ENCODE measurements around the gene GPBAR1.
"Not testable (repeated sequence)": the region's sequence is repeated elsewhere in the genome, so short reads cannot be mapped to it uniquely, and the experiment has no call there.

Gene GPBAR1

GRCh38 chr2:218267259-218267658 is 6.4 kb downstream of the GPBAR1 start:
- Mint-ChIP-seq H3K4me1 (ENCODE audit: low read depth) (peaks cover 29% of the 10 kb centered on the region), H3K36me3 (ENCODE audit: low read depth) (peaks cover 21% of the 10 kb centered on the region), H3K27me3 (ENCODE audit: low read depth) (no peaks in the 10 kb centered on the region), H3K4me3 (no peak overlapping the region), H3K9me3 (no peaks in the 10 kb centered on the region), H3K27ac (peak overlapping the region; percentile 60)
- no peak for DNase-seq (ENCODE audit: low spot score)

DNA sequence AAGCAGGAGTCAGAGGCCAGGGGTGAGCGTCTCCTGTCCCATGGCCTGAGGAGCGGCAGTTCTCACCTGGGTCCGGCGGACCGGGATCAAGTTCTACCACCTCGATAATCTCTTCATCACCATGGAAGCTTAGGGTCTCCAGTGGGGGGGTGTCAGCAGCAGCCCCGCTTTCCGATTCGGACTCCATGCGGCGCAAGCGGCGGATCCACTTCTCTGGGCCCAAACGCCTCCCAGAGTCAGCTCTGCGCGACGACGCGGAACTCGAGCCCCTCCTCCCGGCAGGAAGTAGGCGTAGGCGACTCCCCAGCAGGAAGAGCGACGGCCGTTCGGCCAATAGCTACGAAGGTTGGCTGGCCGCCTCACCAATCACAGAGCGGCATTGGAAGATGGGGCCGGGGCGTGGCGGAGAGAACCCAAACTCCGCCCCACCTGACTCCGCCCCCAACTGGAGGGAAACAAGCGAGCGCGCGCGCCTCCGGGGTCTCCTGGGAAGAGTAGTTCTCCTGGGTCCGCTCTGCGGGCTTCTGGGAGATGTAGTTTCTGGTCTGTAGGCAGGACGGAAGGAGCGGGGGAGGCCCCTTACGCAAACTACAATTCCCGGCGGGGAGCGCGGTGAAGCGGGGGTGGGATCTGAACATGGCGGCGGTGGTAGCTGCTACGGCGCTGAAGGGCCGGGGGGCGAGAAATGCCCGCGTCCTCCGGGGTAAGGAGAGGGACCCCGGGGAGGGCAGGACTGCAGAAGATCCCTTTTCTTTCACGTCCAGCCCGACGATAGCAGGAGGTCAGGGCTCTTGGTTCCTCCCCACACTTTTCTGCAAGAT is 9.3 kb downstream of the GPBAR1 start, which contains the start of the genes AAMP and PNKD:
TSS of gene AAMP (minus strand) at position 238 of the 821 bp plus-strand sequence. CDS start at position 187, 51 bp downstream.
TSS of gene PNKD (plus strand) at position 620 of the 821 bp plus-strand sequence. CDS start at position 637, 17 bp downstream.
- peak within 1 kb of the TSS; percentile 93 for H3K27ac Mint-ChIP-seq
- H3K4me1 Mint-ChIP-seq (ENCODE audit: low read depth): peaks cover 26% of the 10 kb centered on the region
- H3K27me3 Mint-ChIP-seq (ENCODE audit: low read depth): no peaks in the 10 kb centered on the region
- peaks cover 34% of the 10 kb centered on the region for H3K36me3 Mint-ChIP-seq (ENCODE audit: low read depth)
- H3K9me3 Mint-ChIP-seq: no peaks in the 10 kb centered on the region
- H3K4me3 Mint-ChIP-seq: peak within 1 kb of the TSS; percentile 93
- peak; percentile 100 for DNase-seq (ENCODE audit: low spot score)

DNA sequence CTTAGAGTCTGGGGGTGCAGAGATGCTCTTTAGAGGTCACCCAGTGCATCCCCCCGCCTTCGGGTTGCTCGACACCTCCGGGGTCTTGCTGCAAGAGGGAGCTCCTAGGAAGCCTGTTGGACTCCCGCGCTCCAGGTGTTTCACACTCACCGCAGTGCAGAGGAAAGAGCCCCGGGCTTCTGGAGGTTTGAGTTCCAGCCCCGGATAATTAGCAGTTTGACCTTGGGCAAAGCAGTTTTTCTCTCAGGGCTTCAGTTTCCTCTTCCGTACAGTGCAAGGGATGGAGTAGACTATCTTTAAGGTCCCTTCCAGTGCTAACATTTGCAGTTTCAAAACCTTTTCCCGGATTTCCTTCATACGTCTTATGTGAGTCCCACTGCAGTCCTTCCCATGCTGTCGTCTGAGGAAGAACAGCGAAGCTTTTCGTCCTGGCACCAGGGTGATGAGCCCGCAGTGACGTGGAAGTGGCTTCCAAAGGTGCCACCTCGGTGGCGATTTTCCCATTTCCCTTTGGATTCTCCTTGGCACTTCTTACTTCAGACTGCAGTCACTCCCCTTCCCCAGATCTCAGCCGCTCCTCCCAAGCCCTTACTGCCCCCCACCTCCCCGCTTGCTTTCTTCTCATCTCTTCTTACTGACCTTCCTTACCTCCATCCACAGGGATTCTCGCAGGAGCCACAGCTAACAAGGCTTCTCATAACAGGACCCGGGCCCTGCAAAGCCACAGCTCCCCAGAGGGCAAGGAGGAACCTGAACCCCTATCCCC is 10.1 kb downstream of the GPBAR1 start:
- H3K9me3 Mint-ChIP-seq: no peaks in the 10 kb centered on the region
- peak overlapping the region; percentile 74 for H3K27ac Mint-ChIP-seq
- H3K4me3 Mint-ChIP-seq: peak overlapping the region; percentile 93
- H3K36me3 Mint-ChIP-seq (ENCODE audit: low read depth): peaks cover 36% of the 10 kb centered on the region
- H3K27me3 Mint-ChIP-seq (ENCODE audit: low read depth): no peaks in the 10 kb centered on the region
- H3K4me1 Mint-ChIP-seq (ENCODE audit: low read depth): peaks cover 26% of the 10 kb centered on the region
- no peak for DNase-seq (ENCODE audit: low spot score)

GRCh38 chr2:218271487-218271797 is 10.6 kb downstream of the GPBAR1 start:
- no peak for DNase-seq (ENCODE audit: low spot score)
- Mint-ChIP-seq H3K4me3 (peak overlapping the region; percentile 93), H3K4me1 (ENCODE audit: low read depth) (peaks cover 26% of the 10 kb centered on the region), H3K27ac (peak overlapping the region; percentile 74), H3K9me3 (no peaks in the 10 kb centered on the region), H3K36me3 (ENCODE audit: low read depth) (peaks cover 36% of the 10 kb centered on the region), H3K27me3 (ENCODE audit: low read depth) (no peaks in the 10 kb centered on the region)

GRCh38 chr2:218271865-218272530 is 11.2 kb downstream of the GPBAR1 start:
- H3K9me3 Mint-ChIP-seq: no peaks in the 10 kb centered on the region
- peaks cover 37% of the 10 kb centered on the region for H3K36me3 Mint-ChIP-seq (ENCODE audit: low read depth)
- no peaks in the 10 kb centered on the region for H3K27me3 Mint-ChIP-seq (ENCODE audit: low read depth)
- peak overlapping the region; percentile 44 for H3K27ac Mint-ChIP-seq
- peaks cover 26% of the 10 kb centered on the region for H3K4me1 Mint-ChIP-seq (ENCODE audit: low read depth)
- no peak for DNase-seq (ENCODE audit: low spot score)
- H3K4me3 Mint-ChIP-seq: peak overlapping the region; percentile 93

GRCh38 chr2:218272531-218273212 is 11.9 kb downstream of the GPBAR1 start:
- Mint-ChIP-seq H3K4me3 (peak overlapping the region; percentile 93), H3K27ac (peak overlapping the region; percentile 26), H3K9me3 (no peaks in the 10 kb centered on the region), H3K4me1 (ENCODE audit: low read depth) (peaks cover 22% of the 10 kb centered on the region), H3K36me3 (ENCODE audit: low read depth) (peaks cover 38% of the 10 kb centered on the region), H3K27me3 (ENCODE audit: low read depth) (no peaks in the 10 kb centered on the region)
- DNase-seq (ENCODE audit: low spot score): peak; percentile 69

DNA sequence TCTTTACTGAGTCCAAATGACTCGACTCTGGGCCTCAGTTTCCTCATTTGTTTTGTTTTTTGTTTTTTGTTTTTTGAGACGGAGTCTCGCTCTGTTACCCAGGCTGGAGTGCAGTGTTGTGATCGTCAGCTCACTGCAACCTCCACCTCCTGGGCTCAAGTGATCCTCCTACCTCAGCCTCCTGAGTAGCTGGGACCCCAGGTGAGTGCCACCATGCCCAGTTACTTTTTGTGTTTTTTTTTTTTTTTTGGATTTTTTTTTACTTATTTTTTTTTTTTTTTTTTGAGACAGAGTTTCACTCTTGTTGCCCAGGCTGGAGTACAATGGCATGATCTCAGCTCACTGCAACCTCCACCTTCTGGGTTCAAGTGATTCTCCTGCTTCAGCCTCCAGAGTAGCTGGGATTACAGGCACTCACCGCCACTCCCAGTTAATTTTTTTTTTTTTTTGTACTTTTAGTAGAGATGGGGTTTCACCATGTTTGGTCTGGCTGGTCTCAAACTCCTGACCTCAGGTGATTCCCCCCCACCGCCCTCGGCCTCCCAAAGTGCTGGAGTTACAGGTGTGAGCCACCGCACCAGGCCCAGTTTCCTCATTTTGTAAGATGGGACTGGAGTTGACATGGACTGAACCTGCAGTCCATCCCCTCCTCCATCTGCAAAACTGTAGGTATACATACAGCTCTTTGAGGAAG is 12.5 kb downstream of the GPBAR1 start:
- DNase-seq (ENCODE audit: low spot score); H3K4me3 Mint-ChIP-seq; H3K27me3 Mint-ChIP-seq (ENCODE audit: low read depth); H3K27ac Mint-ChIP-seq; H3K9me3 Mint-ChIP-seq: not testable (repeated sequence)
- Mint-ChIP-seq H3K4me1 (ENCODE audit: low read depth) (peaks cover 22% of the 10 kb centered on the region), H3K36me3 (ENCODE audit: low read depth) (peaks cover 41% of the 10 kb centered on the region)

GRCh38 chr2:218273908-218274249 is 13.1 kb downstream of the GPBAR1 start:
- Mint-ChIP-seq H3K36me3 (ENCODE audit: low read depth) (peaks cover 42% of the 10 kb centered on the region), H3K9me3 (no peaks in the 10 kb centered on the region), H3K4me1 (ENCODE audit: low read depth) (peaks cover 22% of the 10 kb centered on the region), H3K27me3 (ENCODE audit: low read depth) (no peaks in the 10 kb centered on the region), H3K4me3 (no peak overlapping the region), H3K27ac (no peak overlapping the region)
- no peak for DNase-seq (ENCODE audit: low spot score)

GRCh38 chr2:218274586-218274985 is 13.8 kb downstream of the GPBAR1 start:
- Mint-ChIP-seq H3K4me3 (no peak overlapping the region), H3K9me3 (no peaks in the 10 kb centered on the region), H3K36me3 (ENCODE audit: low read depth) (peaks cover 40% of the 10 kb centered on the region), H3K4me1 (ENCODE audit: low read depth) (peaks cover 17% of the 10 kb centered on the region), H3K27me3 (ENCODE audit: low read depth) (no peaks in the 10 kb centered on the region), H3K27ac (no peak overlapping the region)
- DNase-seq (ENCODE audit: low spot score): no peak

DNA sequence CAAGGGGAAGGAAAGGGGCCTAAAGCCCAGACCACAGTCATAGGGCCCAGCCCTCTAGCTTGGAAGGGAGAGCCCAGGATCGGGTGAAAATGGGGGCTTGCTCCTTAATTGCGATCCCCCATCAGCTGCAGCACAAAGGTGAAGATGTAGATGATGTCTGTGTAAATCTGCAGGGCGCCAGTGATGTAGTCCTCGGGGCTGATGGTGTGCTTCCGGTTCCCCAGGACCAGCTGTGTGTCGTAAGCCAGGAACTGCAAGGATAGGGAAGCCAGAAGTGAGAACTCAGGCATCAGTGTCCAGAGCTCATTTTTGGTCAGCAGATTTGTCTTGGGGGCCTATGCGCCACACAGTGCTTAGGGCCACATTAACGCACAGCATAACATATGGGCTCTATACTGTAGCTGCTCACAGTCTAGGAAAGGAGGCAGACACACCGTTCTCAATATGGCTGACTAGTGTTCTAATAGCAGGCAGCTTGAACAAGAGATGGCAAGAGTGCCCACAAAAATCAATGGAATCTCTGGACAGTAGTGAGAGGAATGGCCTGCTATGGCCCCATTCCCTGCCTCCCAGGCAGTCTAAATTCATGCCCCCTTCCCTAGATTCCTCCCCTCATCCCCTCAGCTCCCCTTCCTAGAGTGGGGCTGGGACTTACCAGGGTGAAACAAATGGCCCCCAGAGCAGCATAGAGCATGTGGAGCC is 14.7 kb downstream of the GPBAR1 start:
- Mint-ChIP-seq H3K27ac (no peak overlapping the region), H3K36me3 (ENCODE audit: low read depth) (peaks cover 44% of the 10 kb centered on the region)

GRCh38 chr2:218276986-218277755 is 16.4 kb downstream of the GPBAR1 start:
- no peak for DNase-seq (ENCODE audit: low spot score)
- no peak overlapping the region for H3K4me3 Mint-ChIP-seq
- H3K36me3 Mint-ChIP-seq (ENCODE audit: low read depth): peaks cover 46% of the 10 kb centered on the region
- H3K27me3 Mint-ChIP-seq (ENCODE audit: low read depth): no peaks in the 10 kb centered on the region
- H3K9me3 Mint-ChIP-seq: no peaks in the 10 kb centered on the region
- peaks cover 4% of the 10 kb centered on the region for H3K4me1 Mint-ChIP-seq (ENCODE audit: low read depth)
- no peak overlapping the region for H3K27ac Mint-ChIP-seq

More for the DNA sequence above, 14.7 kb downstream of the GPBAR1 start:
- H3K9me3 Mint-ChIP-seq: no peaks in the 10 kb centered on the region
- peaks cover 17% of the 10 kb centered on the region for H3K4me1 Mint-ChIP-seq (ENCODE audit: low read depth)
- no peak for DNase-seq (ENCODE audit: low spot score)
- no peak overlapping the region for H3K4me3 Mint-ChIP-seq
- H3K27me3 Mint-ChIP-seq (ENCODE audit: low read depth): no peaks in the 10 kb centered on the region

DNA sequence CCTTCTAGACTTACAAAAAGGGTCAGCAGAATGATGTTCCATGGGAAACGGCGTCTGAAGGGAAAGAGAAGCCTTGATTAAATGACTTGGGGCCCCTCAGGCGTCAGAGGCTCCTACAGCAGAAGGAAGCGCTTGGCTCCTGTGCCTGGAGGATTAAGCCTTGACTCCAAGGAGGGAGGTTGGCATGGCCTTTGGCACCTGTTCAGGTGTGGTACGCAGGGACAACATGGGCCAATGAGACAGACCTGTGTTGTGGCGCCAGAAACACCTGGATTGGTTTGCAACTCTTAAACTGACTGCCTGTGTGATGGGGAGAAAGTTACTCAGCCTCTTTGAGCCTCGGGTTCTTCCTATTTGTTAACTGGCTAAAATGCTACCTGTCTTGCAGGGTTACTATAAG is 17.1 kb downstream of the GPBAR1 start:
- H3K36me3 Mint-ChIP-seq (ENCODE audit: low read depth): peaks cover 42% of the 10 kb centered on the region
- no peak overlapping the region for H3K4me3 Mint-ChIP-seq
- no peaks in the 10 kb centered on the region for H3K4me1 Mint-ChIP-seq (ENCODE audit: low read depth)
- H3K27me3 Mint-ChIP-seq (ENCODE audit: low read depth): no peaks in the 10 kb centered on the region
- no peaks in the 10 kb centered on the region for H3K9me3 Mint-ChIP-seq
- no peak for DNase-seq (ENCODE audit: low spot score)
- no peak overlapping the region for H3K27ac Mint-ChIP-seq

Measured in T-helper 2 cell treated with Interferon-gamma antibody and Interleukin-4, amounts not matched to agents 5 μg/mL and 100 μg/mL, for 36 hours (primary cell).